ENCODE data around the gene HACD4.

- TF ChIP-seq CTCF (IDR thresholded peaks at IDR 0.05; ENCODE audit: poor library complexity), result no peak
- no peak for TF ChIP-seq EZH2 (IDR thresholded peaks at IDR 0.05; ENCODE audit: borderline replicate concordance)
Measured at GRCh38 chr9:20950707-20951106, 80.7 kb downstream of the HACD4 start.

Data from hepatocyte (in vitro differentiated cells).